ENCODE measurements around the gene CTNNBIP1. TPM values are rescaled to one million over a fixed set of nuclear protein-coding genes. Genes with fewer than 3 reads are reported as not detected.
"Not testable (repeated sequence)": the region's sequence is repeated elsewhere in the genome, so short reads cannot be mapped to it uniquely, and the experiment has no call there.

CTNNBIP1 gene
- total RNA-seq, 1 donor from 2014 or later = 24.2 TPM

DNA sequence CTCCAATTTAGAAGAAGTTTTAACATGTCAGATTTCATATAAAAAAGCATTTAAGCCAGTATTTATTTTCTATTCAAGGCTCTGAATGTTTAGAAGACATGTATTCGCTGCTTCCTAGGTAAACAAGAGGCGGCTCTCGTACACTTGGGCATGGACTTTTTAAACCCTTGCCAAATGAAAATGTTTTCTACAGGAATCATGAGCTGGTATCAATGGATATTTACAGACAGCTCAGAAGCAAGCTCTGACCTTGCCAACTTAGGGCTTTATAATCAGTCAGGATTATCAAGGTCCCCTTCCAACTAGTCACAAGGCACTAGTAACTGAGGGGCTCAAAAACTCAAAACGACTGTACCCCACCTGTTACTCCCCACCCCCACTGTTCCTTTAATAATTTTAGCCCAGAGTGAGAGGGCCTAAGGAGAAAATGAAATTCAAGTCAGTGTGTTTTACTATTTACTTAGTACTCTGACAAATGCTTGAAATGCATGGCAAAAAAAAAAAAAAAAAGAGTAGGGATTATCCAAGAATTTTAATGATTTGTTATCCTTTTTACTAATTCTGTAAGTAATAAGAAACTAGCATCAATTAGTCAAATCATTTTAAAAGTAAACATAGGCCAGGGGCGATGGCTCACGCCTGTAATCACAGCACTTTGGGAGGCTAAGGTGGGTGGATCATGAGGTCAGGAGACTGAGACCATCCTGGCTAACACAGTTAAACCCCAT, 98.7 kb downstream of the CTNNBIP1 start:
- DNase-seq (ENCODE audit: low spot score) (no peak), ATAC-seq (no peak)

- DNase-seq (ENCODE audit: low spot score) (no peak), ATAC-seq (no peak)
These were observed 101.0 kb downstream of the CTNNBIP1 start for GRCh38 chr1:9809100-9809510.

GRCh38 chr1:9808459-9808858, 101.6 kb downstream of the CTNNBIP1 start:
- DNase-seq (ENCODE audit: low spot score) (no peak), ATAC-seq (no peak)

DNA sequence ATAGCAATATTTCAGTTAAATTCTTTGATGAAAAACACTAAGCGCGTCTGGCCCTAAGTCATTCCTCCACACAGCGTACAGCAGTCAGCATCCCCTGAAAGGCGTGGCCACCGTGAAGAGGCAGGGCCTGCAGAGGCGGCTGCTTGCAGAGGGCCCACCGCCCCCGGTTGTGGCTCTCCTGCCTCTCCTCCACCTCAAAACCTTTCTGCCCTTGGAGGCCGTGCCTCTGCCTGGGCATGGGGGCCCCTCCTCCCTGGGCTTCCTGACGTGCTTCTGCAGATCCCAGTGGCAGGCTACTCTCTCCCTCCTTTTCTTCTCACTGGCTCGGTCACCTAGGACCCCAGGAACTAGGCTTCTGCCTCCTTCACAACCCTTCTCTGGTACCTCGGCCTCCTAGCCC, 102.5 kb downstream of the CTNNBIP1 start:
- DNase-seq (ENCODE audit: low spot score) = no peak
- ATAC-seq = no peak

GRCh38 chr1:9805972-9806371, 104.1 kb downstream of the CTNNBIP1 start:
- DNase-seq (ENCODE audit: low spot score); ATAC-seq: not testable (repeated sequence)

DNA sequence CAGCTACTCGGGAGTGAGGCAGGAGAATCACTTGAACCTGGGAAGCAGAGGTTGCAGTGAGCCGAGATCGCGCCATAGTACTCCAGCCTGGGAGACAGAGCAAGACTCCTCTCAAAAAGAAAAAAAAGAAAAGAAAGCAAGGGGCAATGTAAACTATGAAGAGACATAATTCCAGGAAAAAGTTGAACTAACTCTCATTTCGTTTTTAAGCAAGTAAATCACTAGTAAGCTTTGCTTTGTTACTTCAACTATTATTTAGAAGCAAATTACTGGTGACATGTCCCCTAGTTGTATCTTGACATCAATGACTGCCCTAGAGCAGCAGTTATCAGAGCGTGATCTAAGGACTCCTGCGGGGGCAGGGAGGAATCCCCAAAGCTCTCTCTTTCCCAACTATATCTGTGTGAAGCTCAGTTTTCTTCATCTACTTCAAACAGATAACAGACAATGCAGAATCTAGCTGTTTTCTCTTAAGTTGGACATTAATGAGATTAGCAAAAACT, 105.0 kb downstream of the CTNNBIP1 start:
- no peak for DNase-seq (ENCODE audit: low spot score)
- ATAC-seq = no peak

- DNase-seq (ENCODE audit: low spot score); ATAC-seq: not testable (repeated sequence)
These were observed 106.8 kb downstream of the CTNNBIP1 start for GRCh38 chr1:9803003-9803918.

GRCh38 chr1:9801909-9802308, 108.2 kb downstream of the CTNNBIP1 start:
- ATAC-seq (no peak), DNase-seq (ENCODE audit: low spot score) (no peak)

Other genes with a start within 250 kb of the CTNNBIP1 start
- 8.1 TPM for gene CLSTN1, start 86.3 kb downstream of the CTNNBIP1 start, total RNA-seq
- gene LZIC, start 33.1 kb upstream of the CTNNBIP1 start, total RNA-seq = 12.7 TPM
- 7.6 TPM for gene NMNAT1, start 33.2 kb upstream of the CTNNBIP1 start, total RNA-seq
- 2.5 TPM for gene RBP7, start 87.0 kb upstream of the CTNNBIP1 start, total RNA-seq
- 21.6 TPM for gene UBE4B, start 122.7 kb upstream of the CTNNBIP1 start, total RNA-seq

Data from left lobe of liver (tissue), 2 donors.